Measurements from ENCODE around the gene TEKT4.
"Not testable (repeated sequence)": the region's sequence is repeated elsewhere in the genome, so short reads cannot be mapped to it uniquely, and the experiment has no call there.

Gene TEKT4

DNA sequence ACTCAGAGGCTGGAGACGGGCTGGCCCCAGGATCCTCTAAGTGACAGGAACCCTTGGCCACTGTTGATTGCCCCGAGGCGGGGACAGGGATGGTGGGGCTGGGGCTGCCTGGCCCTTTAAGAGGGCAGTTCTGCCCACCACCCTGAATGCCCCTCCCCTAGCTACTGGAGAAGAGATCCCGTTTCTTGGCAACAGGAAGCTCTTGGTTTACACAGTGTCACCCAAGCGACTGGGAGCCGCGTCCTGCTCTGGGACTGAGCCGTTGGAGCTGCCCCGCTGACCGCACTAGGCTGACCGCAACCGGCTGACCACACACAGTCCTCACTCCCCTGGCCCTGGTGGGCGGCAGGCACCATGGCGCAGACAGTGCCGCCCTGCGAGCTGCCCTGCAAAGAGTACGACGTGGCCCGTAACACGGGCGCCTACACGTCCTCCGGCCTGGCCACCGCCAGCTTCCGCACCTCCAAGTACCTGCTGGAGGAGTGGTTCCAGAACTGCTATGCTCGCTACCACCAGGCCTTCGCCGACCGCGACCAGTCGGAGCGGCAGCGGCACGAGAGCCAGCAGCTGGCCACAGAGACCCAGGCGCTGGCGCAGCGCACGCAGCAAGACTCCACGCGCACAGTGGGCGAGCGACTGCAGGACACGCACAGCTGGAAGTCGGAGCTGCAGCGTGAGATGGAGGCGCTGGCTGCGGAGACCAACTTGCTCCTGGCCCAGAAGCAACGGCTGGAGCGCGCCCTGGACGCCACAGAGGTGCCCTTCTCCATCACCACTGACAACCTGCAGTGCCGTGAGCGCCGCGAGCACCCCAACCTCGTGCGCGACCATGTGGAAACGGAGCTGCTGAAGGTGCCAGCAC lies at the start of gene TEKT4:
TEKT4 (plus strand) TSS at position 205 of the 862 bp plus-strand sequence; CDS start at position 355, 150 bp downstream.
- no peak for DNase-seq (ENCODE audit: low spot score)

- DNase-seq (ENCODE audit: low spot score): not testable (repeated sequence)
Measured at GRCh38 chr2:94839224-94839623, 32.0 kb upstream of the TEKT4 start.

DNA sequence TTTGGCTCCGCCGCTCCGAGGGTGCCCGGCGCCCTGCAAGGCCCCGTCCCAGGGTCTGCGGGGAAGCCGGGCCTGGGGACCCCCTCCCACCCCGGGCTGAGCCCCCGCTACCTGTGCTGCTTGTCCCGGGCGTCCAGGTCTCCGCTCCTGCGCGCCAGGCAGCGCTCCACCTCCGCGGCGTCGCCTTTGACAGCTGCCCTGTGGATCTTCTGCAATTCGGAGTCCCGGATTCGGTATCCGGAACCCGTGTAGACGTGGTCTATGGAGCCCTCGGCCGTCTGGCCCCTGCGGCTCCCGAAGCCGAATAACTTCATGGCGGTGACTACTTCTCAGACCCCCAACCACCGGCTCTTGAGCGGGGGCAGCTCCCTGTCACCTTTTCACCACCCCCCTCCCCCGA lies 14.4 kb upstream of the TEKT4 start:
- not testable (repeated sequence) for DNase-seq (ENCODE audit: low spot score)

DNA sequence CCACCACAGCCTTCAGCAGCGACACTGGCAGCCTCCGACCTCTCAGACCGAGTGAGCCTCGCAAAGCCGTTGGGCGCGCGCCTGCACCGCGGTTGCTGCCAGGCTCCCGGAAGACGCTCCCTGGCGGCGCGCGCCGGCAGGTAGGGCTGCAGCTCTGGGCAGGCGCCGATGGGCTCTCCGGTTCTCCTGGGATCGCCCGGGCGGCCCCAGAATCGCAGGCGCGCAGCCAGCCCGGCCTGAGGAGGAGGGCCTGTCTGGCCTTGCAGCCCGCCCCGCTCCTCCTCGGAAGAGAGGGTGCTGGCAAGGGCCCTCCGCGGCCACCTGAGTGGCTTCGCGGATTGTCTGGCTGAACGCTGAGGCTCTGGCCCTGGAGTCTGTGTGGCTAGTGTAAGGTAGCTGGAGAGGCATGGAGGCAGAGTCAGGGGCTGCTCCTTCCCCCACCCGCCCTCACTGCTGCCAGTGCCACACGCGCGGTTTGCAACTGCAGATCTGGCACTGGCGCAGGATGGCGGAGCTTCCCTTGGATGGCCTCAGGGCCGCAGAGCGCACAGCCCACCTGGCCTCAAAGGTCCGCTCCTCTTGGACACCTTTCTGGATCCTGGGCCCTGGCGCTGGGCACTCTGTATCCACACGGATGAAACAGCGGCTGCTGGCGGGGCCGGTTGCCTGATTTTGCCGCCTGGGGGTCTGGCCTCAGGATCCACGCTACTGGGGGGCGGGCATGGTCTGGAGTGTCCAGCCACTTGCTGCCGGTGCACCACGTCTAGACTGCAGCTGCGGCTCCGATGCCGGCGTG lies 13.7 kb upstream of the TEKT4 start:
- DNase-seq (ENCODE audit: low spot score): peak; percentile 1

DNA sequence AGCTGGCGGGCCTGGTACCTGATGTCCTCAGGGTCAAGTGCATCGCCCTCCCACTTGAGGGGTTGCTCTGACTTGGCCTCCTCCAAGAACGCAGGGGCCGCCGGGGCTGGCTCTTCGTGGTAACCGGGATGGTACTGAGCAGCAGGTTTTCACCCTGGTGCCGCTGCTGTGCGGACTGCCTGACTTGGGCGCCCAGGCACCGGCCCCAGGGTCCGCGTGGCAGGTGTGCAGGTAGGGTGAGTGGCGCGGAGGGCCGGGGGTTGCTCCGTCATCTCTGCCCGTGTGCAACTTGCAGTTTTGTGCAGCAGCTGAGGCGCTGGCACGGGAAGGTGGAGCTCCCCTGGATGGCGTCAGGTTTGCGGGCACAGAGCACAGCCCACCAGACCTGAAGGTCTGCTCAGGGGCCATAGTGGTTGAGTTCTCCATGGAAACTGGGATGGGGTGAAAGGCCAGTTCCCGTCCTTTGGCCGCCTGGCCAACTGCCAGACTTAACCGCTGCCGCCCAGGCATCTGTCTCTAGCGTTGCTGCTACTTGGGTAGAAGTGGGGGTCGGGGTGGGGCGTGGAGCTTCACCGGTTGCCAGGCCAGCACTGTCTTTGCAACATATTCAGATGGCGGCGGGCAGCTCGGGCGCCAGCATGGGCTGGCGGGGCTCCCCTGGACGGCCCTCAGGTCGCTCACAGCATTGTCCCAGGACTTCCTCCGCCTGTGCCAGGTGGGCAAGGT lies 12.9 kb upstream of the TEKT4 start:
- DNase-seq (ENCODE audit: low spot score): not testable (repeated sequence)

DNA sequence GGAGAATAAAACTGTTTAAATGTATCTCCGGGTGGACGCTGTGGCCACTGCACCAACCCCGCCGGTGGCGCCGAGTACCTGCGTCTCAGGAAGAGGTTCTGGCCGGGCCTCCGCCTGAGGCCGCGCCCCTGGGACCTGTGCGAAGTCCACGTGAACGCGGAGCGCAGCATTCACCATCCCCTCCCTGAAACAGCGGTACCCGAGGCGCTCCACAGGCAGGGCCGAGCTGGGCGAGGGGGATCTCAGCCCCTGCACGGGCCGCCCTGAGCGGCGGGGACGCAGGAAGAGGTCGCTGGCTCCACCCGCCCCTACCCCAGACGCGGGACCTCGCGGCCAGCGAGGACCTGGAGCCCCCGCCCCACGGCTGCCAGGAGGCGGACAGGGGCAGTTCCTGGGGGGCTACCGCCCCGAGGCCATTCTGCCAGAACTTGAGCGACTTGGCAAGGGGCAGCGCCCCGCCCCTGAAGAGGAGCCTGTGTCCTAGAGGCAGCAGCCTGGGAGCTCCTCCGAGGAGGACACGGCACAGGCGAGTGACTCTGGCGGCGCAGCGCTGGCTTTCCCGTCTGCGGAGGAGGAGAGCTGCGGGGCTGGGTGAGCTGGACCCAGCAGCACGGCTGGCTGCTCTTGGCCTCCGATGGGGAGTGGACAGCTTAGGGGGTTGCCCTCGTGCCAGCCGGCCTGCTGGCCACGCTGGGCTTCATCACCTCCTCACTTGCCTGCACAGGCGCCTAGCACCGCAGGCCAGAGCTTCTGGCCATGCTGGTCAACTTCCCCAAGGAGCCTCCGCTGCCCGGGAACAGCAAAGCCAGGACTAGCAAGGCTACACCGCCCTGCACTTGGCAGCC lies 9.7 kb upstream of the TEKT4 start:
- DNase-seq (ENCODE audit: low spot score): peak; percentile 3

DNA sequence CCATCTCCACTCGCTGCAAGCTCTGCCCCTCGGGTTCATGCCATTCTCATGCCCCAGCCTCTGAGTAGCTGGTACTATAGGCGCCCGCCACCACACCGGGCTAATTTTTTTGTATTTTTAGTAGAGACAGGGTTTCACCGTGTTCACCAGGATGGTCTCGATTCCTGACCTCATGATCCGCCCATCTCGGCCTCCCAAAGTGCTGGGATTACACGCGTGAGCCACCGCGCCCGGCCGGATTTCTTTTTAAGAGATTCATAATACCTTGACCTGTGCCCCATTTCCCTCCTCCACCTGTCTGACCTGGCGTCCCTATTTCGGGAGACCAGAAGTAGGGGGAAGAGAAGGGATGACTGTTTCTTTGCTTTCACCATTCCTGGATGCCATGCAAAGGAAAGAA lies 8.3 kb upstream of the TEKT4 start:
- not testable (repeated sequence) for DNase-seq (ENCODE audit: low spot score)

GRCh38 chr2:94869131-94869530 lies 2.1 kb upstream of the TEKT4 start:
- no peak for DNase-seq (ENCODE audit: low spot score)

- no peak for DNase-seq (ENCODE audit: low spot score)
Measured at GRCh38 chr2:94869552-94870439, 1.4 kb upstream of the TEKT4 start.

DNA sequence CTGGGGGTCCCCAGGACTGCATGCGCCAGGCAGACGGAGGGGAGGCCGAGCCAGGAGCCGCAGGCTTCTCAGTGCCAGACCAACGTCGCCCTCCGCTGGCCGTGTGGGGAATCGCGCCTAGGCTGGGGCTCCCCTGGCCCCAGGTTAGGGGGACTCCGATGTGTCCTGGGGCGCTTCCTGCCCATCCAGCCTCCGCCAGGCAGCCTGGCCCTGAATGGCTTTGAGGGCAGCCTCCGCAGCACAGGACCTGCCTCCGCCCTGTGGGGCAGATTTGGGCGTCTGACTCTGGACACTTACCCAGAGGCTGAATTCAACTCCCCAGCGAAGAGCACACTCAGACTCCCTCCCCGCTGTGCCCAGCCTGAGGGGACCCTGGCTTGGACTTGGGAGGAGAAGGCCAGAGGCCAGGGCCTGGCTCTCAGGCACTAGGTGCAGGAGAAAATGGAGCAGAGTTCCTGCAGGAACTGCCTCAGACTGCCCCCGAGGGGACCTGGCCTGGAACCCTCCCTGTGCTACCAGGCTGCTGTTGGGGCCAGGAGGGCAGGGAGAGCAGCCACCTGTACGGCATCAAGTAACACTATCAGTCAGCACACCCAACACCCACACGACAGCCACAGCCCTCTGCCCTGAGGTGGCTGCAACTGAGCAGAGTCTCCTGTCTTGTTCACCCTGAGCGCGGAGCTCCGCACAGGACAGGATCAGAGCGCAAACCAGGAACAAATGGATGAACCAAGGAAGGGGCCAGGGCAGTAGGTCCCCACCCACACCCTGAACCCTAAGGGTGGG lies 597 bp upstream of the TEKT4 start:
- peak; percentile 24 for DNase-seq (ENCODE audit: low spot score)

GRCh38 chr2:94872088-94872618 lies 923 bp downstream of the TEKT4 start:
- no peak for DNase-seq (ENCODE audit: low spot score)

DNA sequence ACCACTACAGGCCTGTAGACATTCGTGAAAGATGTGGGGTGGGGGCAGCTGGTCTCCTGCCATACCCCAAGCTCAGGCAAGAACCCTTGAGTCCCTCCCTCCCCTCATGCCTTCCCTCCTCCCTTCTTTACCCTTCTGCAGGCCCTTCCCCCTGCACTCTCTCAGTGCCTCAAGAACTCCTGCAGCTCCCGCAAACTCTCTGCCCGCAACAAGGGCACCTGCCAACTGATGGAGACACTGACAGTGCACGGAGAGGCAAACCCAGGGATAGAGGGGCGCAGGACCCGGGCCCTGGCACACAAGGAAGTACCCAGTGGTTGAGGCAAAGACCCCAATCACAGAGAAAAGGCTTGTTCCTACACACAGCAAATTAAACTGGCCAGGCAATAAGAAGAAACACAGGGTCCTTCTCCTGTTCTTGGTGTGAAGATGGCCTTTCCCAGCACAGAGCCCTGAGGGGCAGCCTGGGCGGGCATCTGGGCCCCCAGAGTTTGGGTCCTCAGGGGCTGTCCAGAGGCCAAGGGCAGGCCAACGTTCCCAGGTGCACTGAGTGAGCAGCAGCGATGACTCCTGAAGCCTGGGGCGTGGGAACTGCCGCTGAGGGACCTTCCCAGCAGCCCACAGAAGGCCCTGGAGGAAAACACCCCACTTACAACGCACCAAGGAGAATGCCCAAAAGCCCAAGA lies 1.6 kb downstream of the TEKT4 start:
- no peak for DNase-seq (ENCODE audit: low spot score)

DNA sequence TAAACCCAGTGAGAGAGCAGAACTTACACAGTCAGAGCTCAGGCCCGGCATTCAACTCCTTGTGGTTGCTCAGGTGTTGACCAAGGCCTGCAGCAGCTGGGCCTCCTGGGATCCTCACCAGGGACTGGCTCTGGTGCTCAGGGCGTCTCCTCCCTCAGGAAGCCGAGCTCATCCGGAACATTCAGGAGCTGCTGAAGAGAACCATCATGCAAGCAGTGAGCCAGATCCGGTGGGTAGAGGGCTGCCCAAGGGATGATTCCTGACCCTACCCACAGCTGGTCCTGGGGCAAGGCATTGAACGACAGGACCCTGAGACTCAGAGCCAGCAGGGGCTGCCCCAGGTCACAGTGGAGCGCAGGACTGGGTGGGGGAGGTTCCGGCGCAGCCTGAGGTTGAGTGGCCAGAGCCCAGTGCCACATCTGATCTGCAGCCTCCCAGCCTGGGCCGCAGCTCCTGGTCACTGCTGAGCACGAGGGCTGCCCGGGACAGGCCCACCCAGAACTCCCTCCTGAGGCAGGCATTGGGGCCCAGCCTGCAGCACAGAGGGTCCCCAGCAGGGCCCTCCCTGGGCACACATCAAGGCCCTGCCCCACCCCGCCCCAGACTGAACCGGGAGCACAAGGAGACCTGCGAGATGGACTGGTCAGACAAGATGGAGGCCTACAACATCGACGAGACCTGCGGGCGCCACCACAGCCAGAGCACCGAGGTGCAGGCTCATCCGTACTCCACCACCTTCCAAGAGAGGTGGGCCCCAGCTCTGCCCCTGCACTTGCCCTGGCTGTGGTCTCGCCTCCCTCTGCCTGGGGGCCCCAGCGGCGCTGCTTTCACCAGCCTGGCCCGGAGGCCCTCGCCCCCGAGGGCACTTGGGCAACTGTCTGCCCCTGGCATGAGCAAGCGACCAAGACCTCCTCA lies 2.4 kb downstream of the TEKT4 start:
- DNase-seq (ENCODE audit: low spot score): no peak

DNA sequence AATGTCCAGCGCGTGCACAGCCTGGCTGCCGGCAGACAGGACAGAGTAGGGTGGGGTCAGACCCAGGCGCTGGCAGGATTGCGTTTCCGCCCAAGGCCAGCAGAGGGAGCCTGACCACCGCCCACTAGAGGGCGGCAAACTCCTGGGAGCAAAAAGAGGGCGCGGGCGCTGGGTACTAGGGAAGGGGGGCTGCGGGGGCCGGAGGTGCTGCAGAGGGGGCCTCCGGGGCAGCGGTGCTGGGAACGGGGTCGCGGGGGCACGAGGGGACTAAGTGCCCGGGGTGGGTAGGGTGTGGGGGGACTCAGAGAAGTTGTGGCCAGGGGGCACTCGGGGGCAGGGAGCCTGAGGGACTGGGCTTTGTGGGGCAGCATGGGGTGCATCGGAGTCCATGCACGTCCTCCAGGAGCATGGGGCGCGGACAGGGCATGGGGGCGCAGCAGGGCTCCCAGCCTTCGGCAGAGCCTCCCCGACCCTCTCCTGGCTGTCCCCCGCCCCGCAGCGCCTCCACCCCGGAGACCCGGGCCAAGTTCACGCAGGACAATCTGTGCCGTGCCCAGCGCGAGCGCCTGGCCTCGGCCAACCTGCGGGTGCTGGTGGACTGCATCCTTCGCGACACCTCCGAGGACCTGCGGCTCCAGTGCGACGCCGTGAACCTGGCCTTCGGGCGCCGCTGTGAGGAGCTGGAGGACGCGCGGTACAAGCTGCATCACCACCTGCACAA lies 3.2 kb downstream of the TEKT4 start:
- peak; percentile 88 for DNase-seq (ENCODE audit: low spot score)

- no peak for DNase-seq (ENCODE audit: low spot score)
Measured at GRCh38 chr2:94875064-94875819, 4.0 kb downstream of the TEKT4 start.

- DNase-seq (ENCODE audit: low spot score): no peak
Measured at GRCh38 chr2:94875820-94876522, 4.7 kb downstream of the TEKT4 start.
